WTC11 (cell line): ENCODE data around the gene TLE3. TPM values are rescaled to one million over a fixed set of nuclear protein-coding genes. Genes with fewer than 3 reads are reported as not detected.
A peak's percentile ranks its signal among the peaks of the same experiment; 100 is the strongest.

ENCODE experiments used
- ATAC-seq: fragments of 200-7000 bp; cut with Tn5 transposase; 2 replicates; pipeline ENCODE4 v1.10.0; 2021; ENCODE audit warnings: mild to moderate bottlenecking, moderate library complexity
- CTCF ChIA-PET: fragments of 300-600 bp; sonication (Branson Sonifier 250); formaldehyde crosslinking; loops from one replicate; lab custom pipeline; 2021; ENCODE audit warnings: antibody characterized with exemption; lab: Charles Lee
- POLR2A ChIA-PET: fragments of 350-600 bp; sonication (Branson Sonifier 250); formaldehyde crosslinking; loops from one replicate; lab custom pipeline; 2021; ENCODE audit warnings: antibody characterized with exemption; lab: Charles Lee
- DNase-seq: peaks from one replicate; pipeline ENCODE4 v3.0.0; 2021; ENCODE audit warnings: low spot score
- H3K27ac Mint-ChIP-seq: 2 replicates; pipeline ENCODE4 v1.8.0; 2021; ENCODE audit warnings: mixed read lengths
- H3K27me3 Mint-ChIP-seq: 2 replicates; pipeline ENCODE4 v1.8.0; 2021; ENCODE audit warnings: low read depth, mild to moderate bottlenecking, moderate library complexity, mixed read lengths
- H3K36me3 Mint-ChIP-seq: 2 replicates; pipeline ENCODE4 v1.8.0; 2021; ENCODE audit warnings: mixed read lengths
- H3K4me1 Mint-ChIP-seq: 2 replicates; pipeline ENCODE4 v1.8.0; 2022; ENCODE audit warnings: mixed read lengths
- H3K4me3 Mint-ChIP-seq: 2 replicates; pipeline ENCODE4 v1.8.0; 2021; ENCODE audit warnings: mild to moderate bottlenecking, moderate library complexity, mixed read lengths
- H3K9me3 Mint-ChIP-seq: 2 replicates; pipeline ENCODE4 v1.8.0; 2021; ENCODE audit warnings: mixed read lengths
- ATF6 ChIP-seq: sonication (generic); formaldehyde crosslinking; IDR thresholded peaks from 2 replicates; pipeline ENCODE4 v1.8.1; 2023; ENCODE audit warnings: mild to moderate bottlenecking, missing genetic modification reagents
- ELF4 ChIP-seq: sonication (generic); formaldehyde crosslinking; IDR thresholded peaks from 2 replicates; pipeline ENCODE4 v1.8.1; 2022; ENCODE audit warnings: low read depth, mild to moderate bottlenecking, moderate library complexity, missing genetic modification reagents
- ERG ChIP-seq: fragments of 250-450 bp; sonication (Bioruptor Pico); IDR thresholded peaks from 2 replicates; pipeline ENCODE4 v1.8.0; 2021; ENCODE audit warnings: mild to moderate bottlenecking
- ESRRA ChIP-seq: sonication (generic); formaldehyde crosslinking; IDR thresholded peaks from 2 replicates; pipeline ENCODE4 v1.8.1; 2022; ENCODE audit warnings: mild to moderate bottlenecking, missing genetic modification reagents, borderline replicate concordance
- ETV6 ChIP-seq: sonication (generic); formaldehyde crosslinking; IDR thresholded peaks from 2 replicates; pipeline ENCODE4 v1.8.1; 2022; ENCODE audit warnings: mild to moderate bottlenecking, missing genetic modification reagents
- FOXP1 ChIP-seq: sonication (generic); formaldehyde crosslinking; IDR thresholded peaks from 2 replicates; pipeline ENCODE4 v1.8.0; 2022; ENCODE audit warnings: missing genetic modification reagents, mild to moderate bottlenecking, moderate library complexity, borderline replicate concordance
- GABPB1 ChIP-seq: sonication (generic); formaldehyde crosslinking; IDR thresholded peaks from 2 replicates; pipeline ENCODE4 v1.8.1; 2023; ENCODE audit warnings: mild to moderate bottlenecking, missing genetic modification reagents
- GRHL2 ChIP-seq: fragments of 250-450 bp; sonication (Bioruptor Pico); IDR thresholded peaks from 2 replicates; pipeline ENCODE4 v1.8.0; 2022; ENCODE audit warnings: mild to moderate bottlenecking, moderate library complexity; ENCODE audit not compliant: insufficient replicate concordance, severe bottlenecking
- IRF1 ChIP-seq: sonication (generic); formaldehyde crosslinking; IDR thresholded peaks from 2 replicates; pipeline ENCODE4 v1.8.0; 2023; ENCODE audit warnings: missing genetic modification reagents
- JUN ChIP-seq: sonication (generic); formaldehyde crosslinking; IDR thresholded peaks from 2 replicates; pipeline ENCODE4 v1.8.0; 2023; ENCODE audit warnings: mild to moderate bottlenecking, missing genetic modification reagents
- KAT7 ChIP-seq: sonication (generic); formaldehyde crosslinking; IDR thresholded peaks from 2 replicates; pipeline ENCODE4 v1.8.1; 2023; ENCODE audit warnings: missing genetic modification reagents, mild to moderate bottlenecking, borderline replicate concordance
- NFE2L1 ChIP-seq: sonication (generic); formaldehyde crosslinking; IDR thresholded peaks from 2 replicates; pipeline ENCODE4 v1.8.1; 2023; ENCODE audit warnings: missing genetic modification reagents
- NR3C1 ChIP-seq: sonication (generic); formaldehyde crosslinking; conservative IDR thresholded peaks from 2 replicates; pipeline ENCODE4 v1.8.1; 2023; ENCODE audit warnings: low read depth, mild to moderate bottlenecking, missing genetic modification reagents
- PREB ChIP-seq: sonication (generic); formaldehyde crosslinking; IDR thresholded peaks from 2 replicates; pipeline ENCODE4 v1.8.1; 2022; ENCODE audit warnings: mild to moderate bottlenecking, missing genetic modification reagents, moderate library complexity, borderline replicate concordance
- PRRX2 ChIP-seq: fragments of 250-450 bp; sonication (Bioruptor Pico); IDR thresholded peaks from 2 replicates; pipeline ENCODE4 v1.8.0; 2021; ENCODE audit warnings: mild to moderate bottlenecking
- RORB ChIP-seq: fragments of 250-450 bp; sonication (Bioruptor Pico); IDR thresholded peaks from 2 replicates; pipeline ENCODE4 v1.9.0; 2021; ENCODE audit warnings: mild to moderate bottlenecking
- TP53 ChIP-seq: sonication (generic); formaldehyde crosslinking; IDR thresholded peaks from 2 replicates; pipeline ENCODE4 v1.8.1; 2023; ENCODE audit warnings: mild to moderate bottlenecking, missing genetic modification reagents
- ZBTB21 ChIP-seq: sonication (generic); formaldehyde crosslinking; IDR thresholded peaks from 2 replicates; pipeline ENCODE4 v1.8.1; 2023; ENCODE audit warnings: mild to moderate bottlenecking, missing genetic modification reagents, borderline replicate concordance
- ZNF138 ChIP-seq: sonication (generic); formaldehyde crosslinking; conservative IDR thresholded peaks from 2 replicates; pipeline ENCODE4 v1.8.1; 2022; ENCODE audit warnings: mild to moderate bottlenecking, moderate library complexity, missing genetic modification reagents
- ZNF263 ChIP-seq: sonication (generic); formaldehyde crosslinking; IDR thresholded peaks from 2 replicates; pipeline ENCODE4 v1.8.1; 2022; ENCODE audit warnings: low read depth, mild to moderate bottlenecking, moderate library complexity, missing genetic modification reagents
- ZNF396 ChIP-seq: fragments of 250-450 bp; sonication (Bioruptor Pico); IDR thresholded peaks from 2 replicates; pipeline ENCODE4 v1.8.0; 2021; ENCODE audit warnings: mild to moderate bottlenecking, moderate library complexity, borderline replicate concordance
- ZNF425 ChIP-seq: fragments of 250-450 bp; sonication (Bioruptor Pico); conservative IDR thresholded peaks from 2 replicates; pipeline ENCODE4 v1.9.0; 2021; ENCODE audit warnings: mild to moderate bottlenecking
- total RNA-seq: library from RNA; stranded (reverse); gene quantifications from 3 replicates; pipeline ENCODE4 v1.2.3, GENCODE V29; 2021
- TF ChIP-seq, protein P1 (sequence below): sonication (generic); formaldehyde crosslinking; IDR thresholded peaks from 2 replicates; pipeline ENCODE4 v1.8.0; 2022; ENCODE audit warnings: mild to moderate bottlenecking, missing genetic modification reagents

Gene TLE3
- total RNA-seq, 1 experiment from 2014 or later: 78.7 TPM

- no peak for ATAC-seq
- H3K27me3 Mint-ChIP-seq: peaks cover 15% of the 10 kb centered on the region
- H3K4me3 Mint-ChIP-seq: no peak overlapping the region
- TF ChIP-seq RORB (CRISPR knock-in tag) (no peak), JUN (CRISPR knock-in tag) (no peak), IRF1 (CRISPR knock-in tag) (no peak), ZBTB21 (CRISPR knock-in tag) (no peak), GRHL2 (CRISPR knock-in tag) (no peak), PREB (CRISPR knock-in tag) (no peak), PRRX2 (CRISPR knock-in tag) (no peak), NR3C1 (CRISPR knock-in tag) (no peak), ERG (no peak), NFE2L1 (CRISPR knock-in tag) (no peak), ZNF138 (CRISPR knock-in tag) (no peak)
- H3K9me3 Mint-ChIP-seq: peaks cover 8% of the 10 kb centered on the region
- peaks cover 38% of the 10 kb centered on the region for H3K4me1 Mint-ChIP-seq
- CTCF ChIA-PET: no interaction called here
- no peak overlapping the region for H3K27ac Mint-ChIP-seq
- peaks cover 5% of the 10 kb centered on the region for H3K36me3 Mint-ChIP-seq
- POLR2A ChIA-PET: no interaction called here
- no peak for DNase-seq
Measured at GRCh38 chr15:70017025-70017424, 80.7 kb downstream of the TLE3 start.

GRCh38 chr15:70016511-70016994 lies 81.2 kb downstream of the TLE3 start:
- Mint-ChIP-seq H3K27ac (no peak overlapping the region), H3K4me1 (peaks cover 38% of the 10 kb centered on the region), H3K27me3 (peaks cover 15% of the 10 kb centered on the region), H3K9me3 (peaks cover 6% of the 10 kb centered on the region; the same call in 1 of the 2 replicates), H3K4me3 (no peak overlapping the region), H3K36me3 (0 out of 2 replicates have a peak, but pooled peaks cover 2% of the 10 kb centered on the region)
- ChIA-PET CTCF (no interaction called here), POLR2A (no interaction called here)
- ATAC-seq: no peak
- TF ChIP-seq TP53 (no peak), ELF4 (CRISPR knock-in tag) (no peak)
- no peak for DNase-seq

DNA sequence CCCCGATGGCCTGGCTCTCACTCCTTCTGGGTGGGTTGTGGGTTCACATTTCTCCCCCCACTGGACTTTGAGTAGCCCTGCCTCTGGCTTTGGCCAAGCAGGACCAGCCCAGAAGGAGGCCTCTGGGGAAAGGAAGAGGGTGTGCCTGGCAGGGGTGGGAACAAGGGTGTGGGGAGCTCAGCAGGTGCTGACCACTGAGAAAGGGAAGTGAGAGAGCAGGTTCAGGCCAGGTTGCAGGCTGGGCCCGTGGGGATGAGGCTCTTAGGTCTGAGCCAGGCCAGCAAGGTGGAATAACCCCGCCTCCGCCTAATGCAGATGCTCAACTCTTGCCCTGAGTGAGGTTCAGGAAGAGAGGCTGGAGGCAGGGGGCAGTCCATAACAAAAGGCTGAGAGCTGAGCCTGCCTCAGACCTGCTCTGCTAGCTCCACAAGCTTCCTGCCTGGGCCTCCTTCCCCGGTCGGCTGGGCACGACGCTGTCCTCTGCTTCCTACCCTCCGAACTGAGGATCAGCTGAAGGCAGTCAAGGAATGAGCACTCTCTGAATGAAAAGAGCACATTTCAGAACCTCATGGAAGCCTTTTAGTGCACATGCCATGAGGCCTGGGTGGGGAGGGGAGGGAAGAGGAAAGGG lies 82.7 kb downstream of the TLE3 start:
- H3K4me3 Mint-ChIP-seq: peak overlapping the region; percentile 31; the same call in 1 of the 2 replicates
- H3K27ac Mint-ChIP-seq: peak overlapping the region; percentile 43; the same call in 1 of the 2 replicates
- POLR2A ChIA-PET: interaction anchor here (1.1 kb wide), 1 partner anchor 10 kb away, joined by 3 read pairs; no protein-coding TSS in a partner anchor
- no peaks in the 10 kb centered on the region for H3K9me3 Mint-ChIP-seq
- ATAC-seq (peak; percentile 97), DNase-seq (peak; percentile 71)
- CTCF ChIA-PET: interaction anchor here (0.6 to 1.7 kb wide), 9 partner anchors 9 to 536 kb away, joined by 3 to 5 read pairs (median 3); partner anchors contain the start of gene TLE3
- H3K27me3 Mint-ChIP-seq: peaks cover 15% of the 10 kb centered on the region
- no peaks in the 10 kb centered on the region for H3K36me3 Mint-ChIP-seq
- peaks cover 38% of the 10 kb centered on the region for H3K4me1 Mint-ChIP-seq
- no peak; the same call in 1 of the 2 replicates for TF ChIP-seq FOXP1 (CRISPR knock-in tag)
- no peak for TF ChIP-seq ZNF263 (CRISPR knock-in tag)
- TF ChIP-seq NR3C1 (CRISPR knock-in tag): no peak
- TF ChIP-seq ETV6: peak; percentile 64
- TF ChIP-seq GABPB1 (CRISPR knock-in tag): no peak
- TF ChIP-seq ZNF138 (CRISPR knock-in tag): no peak
- no peak for TF ChIP-seq ZNF425
- TF ChIP-seq ZNF396 (CRISPR knock-in tag): no peak
- TF ChIP-seq, protein P1, sequence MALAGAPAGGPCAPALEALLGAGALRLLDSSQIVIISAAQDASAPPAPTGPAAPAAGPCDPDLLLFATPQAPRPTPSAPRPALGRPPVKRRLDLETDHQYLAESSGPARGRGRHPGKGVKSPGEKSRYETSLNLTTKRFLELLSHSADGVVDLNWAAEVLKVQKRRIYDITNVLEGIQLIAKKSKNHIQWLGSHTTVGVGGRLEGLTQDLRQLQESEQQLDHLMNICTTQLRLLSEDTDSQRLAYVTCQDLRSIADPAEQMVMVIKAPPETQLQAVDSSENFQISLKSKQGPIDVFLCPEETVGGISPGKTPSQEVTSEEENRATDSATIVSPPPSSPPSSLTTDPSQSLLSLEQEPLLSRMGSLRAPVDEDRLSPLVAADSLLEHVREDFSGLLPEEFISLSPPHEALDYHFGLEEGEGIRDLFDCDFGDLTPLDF (CRISPR knock-in tag): no peak
- TF ChIP-seq ESRRA (CRISPR knock-in tag): no peak
- no peak for TF ChIP-seq KAT7 (CRISPR knock-in tag)
- no peak for TF ChIP-seq ATF6
